ENCODE data around the gene EHF.

EHF gene

DNA sequence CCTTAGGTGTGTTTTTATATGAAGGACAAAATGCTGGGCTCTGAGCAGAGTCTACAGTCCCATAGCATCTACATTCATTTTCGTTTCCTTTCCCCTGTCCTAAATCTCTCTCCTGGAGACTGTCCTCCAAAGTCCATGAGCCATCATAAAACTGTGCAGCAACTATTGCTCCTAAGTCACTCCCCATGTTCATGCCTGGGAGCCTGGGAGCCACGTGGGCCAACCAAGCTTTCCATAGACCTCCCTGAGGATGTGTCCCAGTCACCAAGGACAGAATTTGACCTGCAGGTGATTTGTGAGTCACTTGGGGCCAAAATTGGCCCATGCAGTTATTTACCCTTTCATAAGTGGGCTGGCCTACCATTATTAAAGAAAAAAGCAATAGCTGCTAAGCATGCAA is 28.7 kb downstream of the EHF start:
- Histone ChIP-seq H3K4me2 (ENCODE audit: low read length) (no peak overlapping the region), H3K27me3 (ENCODE audit: control insufficient read depth, insufficient read depth, low read length) (no peaks in the 10 kb centered on the region), H3K9ac (no peak overlapping the region), H3K4me3 (ENCODE audit: low read depth, low read length) (no peak overlapping the region), H3K79me2 (no peaks in the 10 kb centered on the region), H2AFZ (no peak overlapping the region), H3K36me3 (ENCODE audit: control insufficient read depth, insufficient read depth, low read length) (no peaks in the 10 kb centered on the region), H3K9me3 (ENCODE audit: control insufficient read depth, low read length) (no peaks in the 10 kb centered on the region), H3K27ac (no peak overlapping the region), H3K4me1 (peaks cover 35% of the 10 kb centered on the region)
- TF ChIP-seq, protein P1, sequence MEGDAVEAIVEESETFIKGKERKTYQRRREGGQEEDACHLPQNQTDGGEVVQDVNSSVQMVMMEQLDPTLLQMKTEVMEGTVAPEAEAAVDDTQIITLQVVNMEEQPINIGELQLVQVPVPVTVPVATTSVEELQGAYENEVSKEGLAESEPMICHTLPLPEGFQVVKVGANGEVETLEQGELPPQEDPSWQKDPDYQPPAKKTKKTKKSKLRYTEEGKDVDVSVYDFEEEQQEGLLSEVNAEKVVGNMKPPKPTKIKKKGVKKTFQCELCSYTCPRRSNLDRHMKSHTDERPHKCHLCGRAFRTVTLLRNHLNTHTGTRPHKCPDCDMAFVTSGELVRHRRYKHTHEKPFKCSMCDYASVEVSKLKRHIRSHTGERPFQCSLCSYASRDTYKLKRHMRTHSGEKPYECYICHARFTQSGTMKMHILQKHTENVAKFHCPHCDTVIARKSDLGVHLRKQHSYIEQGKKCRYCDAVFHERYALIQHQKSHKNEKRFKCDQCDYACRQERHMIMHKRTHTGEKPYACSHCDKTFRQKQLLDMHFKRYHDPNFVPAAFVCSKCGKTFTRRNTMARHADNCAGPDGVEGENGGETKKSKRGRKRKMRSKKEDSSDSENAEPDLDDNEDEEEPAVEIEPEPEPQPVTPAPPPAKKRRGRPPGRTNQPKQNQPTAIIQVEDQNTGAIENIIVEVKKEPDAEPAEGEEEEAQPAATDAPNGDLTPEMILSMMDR (IDR thresholded peaks at IDR 0.05) = no peak

DNA sequence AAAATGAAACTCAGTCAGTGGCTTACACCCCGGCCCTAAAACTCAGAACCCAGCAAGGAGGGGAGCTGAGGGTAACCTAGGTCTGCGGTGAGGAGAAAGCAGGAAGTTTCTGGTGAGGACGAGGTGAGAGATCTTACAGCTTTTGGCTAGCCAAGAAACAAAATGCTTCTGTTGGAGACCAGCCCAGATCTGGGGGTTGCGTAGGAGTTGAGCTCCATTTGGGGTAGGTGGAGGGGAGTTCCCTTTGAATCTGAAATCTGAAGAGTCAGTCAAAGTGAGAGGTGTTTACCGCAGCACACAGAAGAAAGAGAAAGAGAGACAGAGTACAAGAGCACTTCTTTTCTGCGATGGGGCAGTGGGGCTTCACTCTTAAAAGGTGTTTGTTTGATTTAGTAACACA is 29.6 kb downstream of the EHF start:
- Histone ChIP-seq H3K4me3 (ENCODE audit: low read depth, low read length) (no peak overlapping the region), H3K9ac (no peak overlapping the region), H3K27me3 (ENCODE audit: control insufficient read depth, insufficient read depth, low read length) (no peaks in the 10 kb centered on the region), H3K4me2 (ENCODE audit: low read length) (no peak overlapping the region), H2AFZ (peak overlapping the region; percentile 62), H3K36me3 (ENCODE audit: control insufficient read depth, insufficient read depth, low read length) (no peaks in the 10 kb centered on the region), H3K27ac (peak overlapping the region; percentile 60), H3K4me1 (peaks cover 42% of the 10 kb centered on the region), H3K9me3 (ENCODE audit: control insufficient read depth, low read length) (no peaks in the 10 kb centered on the region), H3K79me2 (no peaks in the 10 kb centered on the region)
- TF ChIP-seq, protein P1 (IDR thresholded peaks at IDR 0.05) = no peak

DNA sequence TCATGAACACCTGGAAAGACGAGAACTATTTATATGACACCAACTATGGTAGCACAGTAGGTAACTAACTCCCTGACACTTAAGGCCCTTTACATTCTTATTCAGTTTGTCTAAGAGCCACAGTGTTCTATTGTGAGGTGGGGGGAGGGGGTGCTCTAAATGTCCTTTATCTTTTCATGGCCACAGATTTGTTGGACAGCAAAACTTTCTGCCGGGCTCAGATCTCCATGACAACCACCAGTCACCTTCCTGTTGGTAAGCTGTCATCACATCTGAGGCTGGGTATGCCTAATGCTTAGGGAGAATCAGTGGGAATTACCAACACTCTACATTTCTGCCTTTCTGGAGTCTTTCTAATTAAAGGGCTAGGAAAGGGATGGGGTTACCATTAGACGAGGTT is 30.7 kb downstream of the EHF start:
- Histone ChIP-seq H3K36me3 (ENCODE audit: control insufficient read depth, insufficient read depth, low read length) (no peaks in the 10 kb centered on the region), H3K9ac (no peak overlapping the region), H3K4me3 (ENCODE audit: low read depth, low read length) (no peak overlapping the region), H3K27ac (peak overlapping the region; percentile 82), H3K27me3 (ENCODE audit: control insufficient read depth, insufficient read depth, low read length) (no peaks in the 10 kb centered on the region), H3K4me1 (peaks cover 42% of the 10 kb centered on the region), H2AFZ (no peak overlapping the region), H3K79me2 (no peaks in the 10 kb centered on the region), H3K9me3 (ENCODE audit: control insufficient read depth, low read length) (no peaks in the 10 kb centered on the region), H3K4me2 (ENCODE audit: low read length) (no peak overlapping the region)
- TF ChIP-seq, protein P1 (IDR thresholded peaks at IDR 0.05) = no peak

DNA sequence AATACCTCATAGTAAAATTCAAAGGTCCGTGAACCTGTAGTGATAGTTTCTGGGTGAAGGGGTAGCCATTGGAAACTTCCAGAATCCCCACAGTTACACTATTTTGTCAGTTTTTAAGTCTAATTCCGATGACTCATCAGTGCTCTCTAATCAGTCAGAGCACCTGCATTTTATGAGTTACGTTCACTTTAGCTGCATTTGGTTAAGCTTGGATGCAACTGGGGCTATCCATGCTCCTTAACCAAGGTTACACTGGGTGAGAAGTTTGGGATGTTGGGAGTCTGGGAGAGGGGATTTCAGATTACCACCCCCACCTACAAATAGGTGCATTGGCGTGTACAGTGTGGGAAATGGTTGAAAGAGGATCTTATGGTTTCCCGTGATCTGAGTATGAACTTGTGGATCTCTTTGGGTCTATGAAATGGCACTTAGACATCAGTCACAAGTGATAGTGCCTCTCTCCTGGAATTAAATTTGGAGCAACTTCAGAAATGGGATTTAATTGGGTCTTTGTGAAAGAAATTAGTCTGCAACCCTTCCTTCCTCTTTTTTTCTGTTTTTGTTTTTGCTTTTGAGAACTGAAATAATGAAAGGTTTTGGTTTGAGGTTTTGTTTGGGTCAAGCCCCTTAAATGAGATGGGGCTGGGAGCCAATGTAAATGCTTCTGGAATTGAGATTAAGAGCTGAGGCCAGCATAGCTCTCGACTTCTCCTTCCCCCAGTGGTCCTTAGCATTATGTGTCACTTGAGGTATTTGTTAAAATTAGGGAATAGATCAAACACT is 31.5 kb downstream of the EHF start:
- no peak overlapping the region for H2AFZ ChIP-seq
- no peak overlapping the region for H3K4me3 ChIP-seq (ENCODE audit: low read depth, low read length)
- H3K4me1 ChIP-seq = peaks cover 42% of the 10 kb centered on the region
- no peaks in the 10 kb centered on the region for H3K79me2 ChIP-seq
- peak overlapping the region; percentile 82 for H3K27ac ChIP-seq
- TF ChIP-seq, protein P1 (IDR thresholded peaks at IDR 0.05) = no peak
- H3K27me3 ChIP-seq (ENCODE audit: control insufficient read depth, insufficient read depth, low read length) = no peaks in the 10 kb centered on the region
- H3K4me2 ChIP-seq (ENCODE audit: low read length) = no peak overlapping the region
- H3K36me3 ChIP-seq (ENCODE audit: control insufficient read depth, insufficient read depth, low read length) = no peaks in the 10 kb centered on the region
- no peaks in the 10 kb centered on the region for H3K9me3 ChIP-seq (ENCODE audit: control insufficient read depth, low read length)
- no peak overlapping the region for H3K9ac ChIP-seq

DNA sequence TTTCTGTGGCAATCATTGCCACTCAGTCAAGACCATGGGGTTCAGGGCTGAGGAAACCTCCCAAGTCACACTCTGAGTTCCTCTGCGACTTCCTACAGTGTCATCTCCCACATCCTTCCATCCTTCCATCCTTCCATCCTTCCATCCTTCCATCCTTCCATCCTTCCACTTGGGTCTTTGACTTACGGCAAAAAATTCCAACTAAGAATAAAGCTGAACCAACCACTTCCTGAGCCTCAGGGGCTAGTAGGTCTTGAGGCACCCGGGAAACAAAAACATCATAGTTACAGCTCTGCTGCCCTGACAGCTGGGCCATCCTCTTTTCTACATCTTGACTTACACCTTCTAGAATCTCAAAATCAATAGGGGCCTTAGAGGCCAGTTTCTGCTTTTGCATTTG is 32.1 kb downstream of the EHF start:
- TF ChIP-seq, protein P1 (IDR thresholded peaks at IDR 0.05) = no peak
- no peak overlapping the region for H3K9ac ChIP-seq
- no peaks in the 10 kb centered on the region for H3K36me3 ChIP-seq (ENCODE audit: control insufficient read depth, insufficient read depth, low read length)
- no peak overlapping the region for H3K4me3 ChIP-seq (ENCODE audit: low read depth, low read length)
- no peaks in the 10 kb centered on the region for H3K9me3 ChIP-seq (ENCODE audit: control insufficient read depth, low read length)
- H3K79me2 ChIP-seq = no peaks in the 10 kb centered on the region
- H3K27ac ChIP-seq = peak overlapping the region; percentile 82
- H3K4me2 ChIP-seq (ENCODE audit: low read length) = no peak overlapping the region
- H2AFZ ChIP-seq = peak overlapping the region; percentile 46
- H3K27me3 ChIP-seq (ENCODE audit: control insufficient read depth, insufficient read depth, low read length) = no peaks in the 10 kb centered on the region
- peaks cover 42% of the 10 kb centered on the region for H3K4me1 ChIP-seq
